HCT116 (cell line): Measurements from ENCODE around the gene CYLC1. TPM values are rescaled to one million over a fixed set of nuclear protein-coding genes. Genes with fewer than 3 reads are reported as not detected.

Experiments used
- ATAC-seq: fragments of 200-7000 bp; cut with Tn5 transposase; 2 replicates; pipeline ENCODE4 v1.9.1; 2020; ENCODE audit warnings: mild to moderate bottlenecking, moderate library complexity
- BruUV-seq: library from RNA; stranded (reverse); fragments of 400-500 nt; replicated peaks from 2 replicates; lab custom pipeline; 2021; lab: Mats Ljungman, UMichigan
- CTCF ChIA-PET: fragments of 300-600 bp; sonication (Branson Sonifier 250); formaldehyde crosslinking; loops from one replicate; lab custom pipeline; 2021; ENCODE audit warnings: antibody characterized with exemption; lab: Charles Lee
- POLR2A ChIA-PET: fragments of 300-600, 350-600 bp; sonication (Branson Sonifier 250); formaldehyde crosslinking; loops from one replicate; lab custom pipeline; 2021; ENCODE audit warnings: antibody characterized with exemption; lab: Charles Lee
- RAD21 ChIA-PET, 2 experiments: fragments of 300-600 bp; sonication (Branson Sonifier 250); formaldehyde crosslinking; loops; one replicate each; lab custom pipeline; 2023; ENCODE audit warnings: low total read pairs in 2 of 2; ENCODE audit not compliant: uncharacterized antibody in 2 of 2, unreplicated experiment in 2 of 2, low non-redundant PET in 1 of 2; lab: Charles Lee
- DNase-seq: peaks from one replicate; pipeline ENCODE4 v3.0.0-alpha.2; 2010; ENCODE audit warnings: low read depth, low spot score
- H2AFZ ChIP-seq: fragments of 200-600 bp; shearing (Covaris generic), sonication (generic); 2 replicates; pipeline ENCODE4 v1.6.1; 2017; ENCODE audit warnings: low read depth, mixed run types, mixed read lengths, antibody characterized with exemption, low read length; ENCODE audit not compliant: poor library complexity, severe bottlenecking
- H3K27ac ChIP-seq: 2 replicates; pipeline ENCODE4 v1.5.1; 2012; ENCODE audit warnings: low read depth, low read length
- H3K27me3 ChIP-seq: fragments of 200-600 bp; sonication (generic); 2 replicates; pipeline ENCODE4 v1.6.1; 2016; ENCODE audit warnings: mixed run types, low read length, mixed read lengths; ENCODE audit not compliant: insufficient read depth
- H3K36me3 ChIP-seq, 2 experiments: fragments of 200-500 bp in 1 of 2; fragments of 200-600 bp in 1 of 2; sonication (Bioruptor generic) in 1 of 2; sonication (generic) in 1 of 2; 2 replicates each; pipeline versions ENCODE4 v1.5.1 to v1.6.1; 2014 to 2016; ENCODE audit warnings: low read length in 2 of 2, inconsistent platforms in 1 of 2, mixed read lengths in 1 of 2, mixed run types in 1 of 2; ENCODE audit not compliant: insufficient read depth in 2 of 2, control insufficient read depth in 1 of 2
- H3K4me1 ChIP-seq, 2 experiments: fragments of 200-600 bp in 1 of 2; sonication (generic) in 1 of 2; 2 replicates each; pipeline versions ENCODE4 v1.5.1 to v1.6.1; 2012 to 2017; ENCODE audit warnings: low read length in 2 of 2, inconsistent platforms in 1 of 2, mild to moderate bottlenecking in 1 of 2, mixed read lengths in 1 of 2, mixed run types in 1 of 2, moderate library complexity in 1 of 2; ENCODE audit not compliant: insufficient read depth in 2 of 2, control insufficient read depth in 1 of 2
- H3K4me2 ChIP-seq: fragments of 200-600 bp; sonication (generic); 2 replicates; pipeline ENCODE4 v1.6.1; 2017; ENCODE audit warnings: mixed run types, low read length, mixed read lengths
- H3K4me3 ChIP-seq, 2 experiments: fragments of 200-600 bp in 1 of 2; sonication (generic) in 1 of 2; replicated peaks in 1 of 2; 2 replicates each; pipeline ENCODE4 v1.5.1; 2011 to 2016; ENCODE audit warnings: low read length in 2 of 2, control low read depth in 1 of 2, low read depth in 1 of 2, mild to moderate bottlenecking in 1 of 2, mixed read lengths in 1 of 2, mixed run types in 1 of 2
- H3K79me2 ChIP-seq: fragments of 200-600 bp; sonication (generic); 2 replicates; pipeline ENCODE4 v1.6.1; 2017; ENCODE audit warnings: mild to moderate bottlenecking, mixed run types, low read length, moderate library complexity, mixed read lengths; ENCODE audit not compliant: insufficient read depth
- H3K9ac ChIP-seq: fragments of 200-600 bp; sonication (generic); 2 replicates; pipeline ENCODE4 v1.6.1; 2016; ENCODE audit warnings: low read length, mixed read lengths
- H3K9me2 ChIP-seq: fragments of 200-600 bp; sonication (generic), shearing (Covaris generic); 2 replicates; pipeline ENCODE4 v1.6.1; 2017; ENCODE audit warnings: mixed run types, mild to moderate bottlenecking, moderate library complexity; ENCODE audit not compliant: insufficient read depth
- H3K9me3 ChIP-seq, 2 experiments: fragments of 200-500 bp in 1 of 2; fragments of 200-600 bp in 1 of 2; sonication (Bioruptor generic) in 1 of 2; sonication (generic) in 1 of 2; 2 replicates each; pipeline ENCODE4 v1.6.1; 2014 to 2017; ENCODE audit warnings: low read length in 2 of 2, mixed read lengths in 2 of 2, inconsistent platforms in 1 of 2, low read depth in 1 of 2, mild to moderate bottlenecking in 1 of 2, mixed run types in 1 of 2, moderate library complexity in 1 of 2; ENCODE audit not compliant: control insufficient read depth in 1 of 2, insufficient read depth in 1 of 2
- H4K20me1 ChIP-seq: fragments of 200-600 bp; sonication (generic), shearing (Covaris generic); 2 replicates; pipeline ENCODE4 v1.6.1; 2017; ENCODE audit warnings: mixed run types, mild to moderate bottlenecking, moderate library complexity; ENCODE audit not compliant: insufficient read depth
- CEBPB ChIP-seq: IDR thresholded peaks from 2 replicates; pipeline ENCODE4 v1.6.1; 2012; ENCODE audit warnings: low read depth
- EGR1 ChIP-seq: IDR thresholded peaks from 2 replicates; pipeline ENCODE4 v1.6.1; 2012; ENCODE audit warnings: low read depth
- ELF1 ChIP-seq: IDR thresholded peaks from 2 replicates; pipeline ENCODE4 v1.6.1; 2012; ENCODE audit warnings: low read depth, borderline replicate concordance
- FOSL1 ChIP-seq: IDR thresholded peaks from 2 replicates; pipeline ENCODE4 v1.6.1; 2012; ENCODE audit warnings: low read depth
- JUND ChIP-seq: IDR thresholded peaks from 2 replicates; pipeline ENCODE4 v1.6.1; 2012
- POLR2A ChIP-seq: IDR thresholded peaks from 2 replicates; pipeline ENCODE4 v1.7.0; 2011; ENCODE audit warnings: borderline replicate concordance; ENCODE audit not compliant: insufficient read depth, insufficient read length; ENCODE audit errors: extremely low read depth
- POLR2AphosphoS5 ChIP-seq: IDR thresholded peaks from 2 replicates; pipeline ENCODE4 v1.6.1; 2011; ENCODE audit warnings: mild to moderate bottlenecking, low read depth, low read length, moderate library complexity
- SRF ChIP-seq: IDR thresholded peaks from 2 replicates; pipeline ENCODE4 v1.6.1; 2012; ENCODE audit warnings: low read depth
- TCF7L2 ChIP-seq: IDR thresholded peaks from 2 replicates; pipeline ENCODE4 v1.7.0; 2011; ENCODE audit warnings: borderline replicate concordance, inconsistent platforms; ENCODE audit not compliant: insufficient read depth, insufficient read length; ENCODE audit errors: extremely low read depth
- YY1 ChIP-seq: IDR thresholded peaks from 2 replicates; pipeline ENCODE4 v1.6.1; 2011; ENCODE audit warnings: low read length, low read depth, moderate library complexity, mild to moderate bottlenecking; ENCODE audit not compliant: insufficient replicate concordance; ENCODE audit errors: extremely low read depth
- ZFX ChIP-seq: fragments of 450-650 bp; IDR thresholded peaks from 2 replicates; pipeline ENCODE4 v1.6.1; 2017
- ZNF274 ChIP-seq: fragments of 200-500 bp; sonication (Bioruptor generic); IDR thresholded peaks from 2 replicates; pipeline ENCODE4 v1.6.1; 2014; ENCODE audit warnings: mild to moderate bottlenecking, low read depth, low read length, inconsistent platforms
- intact Hi-C: fragments of 100-400 bp; cut with micrococcal nuclease; formaldehyde crosslinking; loops from 2 replicates; pipeline ENCODE4 v1.10.0; 2022
- total RNA-seq: library from RNA; stranded (reverse); gene quantifications from one replicate; pipeline ENCODE4 v1.2.1, GENCODE V29; 2021; ENCODE audit not compliant: unreplicated experiment
- TF ChIP-seq, protein P1 (sequence below): IDR thresholded peaks from 2 replicates; pipeline ENCODE4 v1.6.1; 2012
- TF ChIP-seq, protein P2 (sequence below): IDR thresholded peaks from 2 replicates; pipeline ENCODE4 v1.6.1; 2011; ENCODE audit warnings: mild to moderate bottlenecking, low read length, moderate library complexity; ENCODE audit not compliant: insufficient replicate concordance; ENCODE audit errors: extremely low read depth
- TF ChIP-seq, protein P3 (sequence below): IDR thresholded peaks from 2 replicates; pipeline ENCODE4 v1.6.1; 2012
- TF ChIP-seq, protein P4 (sequence below): IDR thresholded peaks from 2 replicates; pipeline ENCODE4 v1.6.1; 2012; ENCODE audit warnings: low read depth
- TF ChIP-seq, protein P5 (sequence below), 3 experiments: fragments of 200-600 bp in 1 of 3; sonication (generic) in 1 of 3; IDR thresholded peaks in 2 of 3; conservative IDR thresholded peaks in 1 of 3; 2 replicates each; pipeline ENCODE4 v1.5.1; 2012 to 2017; ENCODE audit warnings: low read depth in 2 of 3, low read length in 2 of 3, antibody characterized with exemption in 1 of 3, borderline replicate concordance in 1 of 3, control low read depth in 1 of 3, mild to moderate bottlenecking in 1 of 3, mixed read lengths in 1 of 3, mixed run types in 1 of 3, moderate library complexity in 1 of 3; ENCODE audit not compliant: insufficient read depth in 1 of 3

The CYLC1 gene
- total RNA-seq, 1 experiment from 2014 or later = not detected

DNA sequence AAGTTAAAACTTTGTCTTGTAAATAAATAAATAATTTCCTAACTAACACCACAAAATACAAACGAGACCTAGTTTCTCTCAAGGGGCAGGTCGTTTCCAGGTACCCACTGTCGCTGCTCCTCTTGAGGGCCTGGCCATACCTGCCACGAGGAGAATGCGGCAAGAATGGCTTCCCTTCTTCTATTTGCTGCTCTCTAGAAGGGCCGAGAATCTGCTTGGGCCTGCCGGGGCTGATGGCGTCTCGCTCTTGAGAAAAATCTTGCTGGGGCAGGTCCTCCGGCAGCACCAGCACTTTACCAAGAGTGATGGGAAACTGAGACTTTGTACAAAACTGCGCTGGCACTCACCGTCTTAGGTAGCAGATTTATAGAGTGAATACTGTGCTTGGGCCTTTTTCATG is 31.5 kb downstream of the CYLC1 start:
- Histone ChIP-seq H3K4me1 (no peaks in the 10 kb centered on the region), H3K9ac (no peak overlapping the region), H2AFZ (no peak overlapping the region), H3K27me3 (no peaks in the 10 kb centered on the region), H3K36me3 (no peaks in the 10 kb centered on the region), H3K9me3 (no peaks in the 10 kb centered on the region), H4K20me1 (no peaks in the 10 kb centered on the region), H3K27ac (no peak overlapping the region), H3K9me2 (no peaks in the 10 kb centered on the region), H3K4me3 (no peak overlapping the region), H3K4me2 (no peak overlapping the region), H3K79me2 (no peaks in the 10 kb centered on the region)
- ChIA-PET POLR2A (no interaction called here), RAD21 (no interaction called here), CTCF (no interaction called here)
- TF ChIP-seq, protein P1, sequence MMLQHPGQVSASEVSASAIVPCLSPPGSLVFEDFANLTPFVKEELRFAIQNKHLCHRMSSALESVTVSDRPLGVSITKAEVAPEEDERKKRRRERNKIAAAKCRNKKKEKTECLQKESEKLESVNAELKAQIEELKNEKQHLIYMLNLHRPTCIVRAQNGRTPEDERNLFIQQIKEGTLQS = no peak
- TF ChIP-seq SRF (no peak), POLR2AphosphoS5 (no peak), ELF1 (no peak), ZFX (no peak), TCF7L2 (no peak), YY1 (no peak), POLR2A (no peak), JUND (no peak), ZNF274 (no peak), FOSL1 (no peak), CEBPB (no peak), EGR1 (no peak)
- TF ChIP-seq, protein P2, sequence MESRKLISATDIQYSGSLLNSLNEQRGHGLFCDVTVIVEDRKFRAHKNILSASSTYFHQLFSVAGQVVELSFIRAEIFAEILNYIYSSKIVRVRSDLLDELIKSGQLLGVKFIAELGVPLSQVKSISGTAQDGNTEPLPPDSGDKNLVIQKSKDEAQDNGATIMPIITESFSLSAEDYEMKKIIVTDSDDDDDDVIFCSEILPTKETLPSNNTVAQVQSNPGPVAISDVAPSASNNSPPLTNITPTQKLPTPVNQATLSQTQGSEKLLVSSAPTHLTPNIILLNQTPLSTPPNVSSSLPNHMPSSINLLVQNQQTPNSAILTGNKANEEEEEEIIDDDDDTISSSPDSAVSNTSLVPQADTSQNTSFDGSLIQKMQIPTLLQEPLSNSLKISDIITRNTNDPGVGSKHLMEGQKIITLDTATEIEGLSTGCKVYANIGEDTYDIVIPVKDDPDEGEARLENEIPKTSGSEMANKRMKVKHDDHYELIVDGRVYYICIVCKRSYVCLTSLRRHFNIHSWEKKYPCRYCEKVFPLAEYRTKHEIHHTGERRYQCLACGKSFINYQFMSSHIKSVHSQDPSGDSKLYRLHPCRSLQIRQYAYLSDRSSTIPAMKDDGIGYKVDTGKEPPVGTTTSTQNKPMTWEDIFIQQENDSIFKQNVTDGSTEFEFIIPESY = no peak
- TF ChIP-seq, protein P3, sequence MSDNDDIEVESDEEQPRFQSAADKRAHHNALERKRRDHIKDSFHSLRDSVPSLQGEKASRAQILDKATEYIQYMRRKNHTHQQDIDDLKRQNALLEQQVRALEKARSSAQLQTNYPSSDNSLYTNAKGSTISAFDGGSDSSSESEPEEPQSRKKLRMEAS = no peak
- TF ChIP-seq, protein P4, sequence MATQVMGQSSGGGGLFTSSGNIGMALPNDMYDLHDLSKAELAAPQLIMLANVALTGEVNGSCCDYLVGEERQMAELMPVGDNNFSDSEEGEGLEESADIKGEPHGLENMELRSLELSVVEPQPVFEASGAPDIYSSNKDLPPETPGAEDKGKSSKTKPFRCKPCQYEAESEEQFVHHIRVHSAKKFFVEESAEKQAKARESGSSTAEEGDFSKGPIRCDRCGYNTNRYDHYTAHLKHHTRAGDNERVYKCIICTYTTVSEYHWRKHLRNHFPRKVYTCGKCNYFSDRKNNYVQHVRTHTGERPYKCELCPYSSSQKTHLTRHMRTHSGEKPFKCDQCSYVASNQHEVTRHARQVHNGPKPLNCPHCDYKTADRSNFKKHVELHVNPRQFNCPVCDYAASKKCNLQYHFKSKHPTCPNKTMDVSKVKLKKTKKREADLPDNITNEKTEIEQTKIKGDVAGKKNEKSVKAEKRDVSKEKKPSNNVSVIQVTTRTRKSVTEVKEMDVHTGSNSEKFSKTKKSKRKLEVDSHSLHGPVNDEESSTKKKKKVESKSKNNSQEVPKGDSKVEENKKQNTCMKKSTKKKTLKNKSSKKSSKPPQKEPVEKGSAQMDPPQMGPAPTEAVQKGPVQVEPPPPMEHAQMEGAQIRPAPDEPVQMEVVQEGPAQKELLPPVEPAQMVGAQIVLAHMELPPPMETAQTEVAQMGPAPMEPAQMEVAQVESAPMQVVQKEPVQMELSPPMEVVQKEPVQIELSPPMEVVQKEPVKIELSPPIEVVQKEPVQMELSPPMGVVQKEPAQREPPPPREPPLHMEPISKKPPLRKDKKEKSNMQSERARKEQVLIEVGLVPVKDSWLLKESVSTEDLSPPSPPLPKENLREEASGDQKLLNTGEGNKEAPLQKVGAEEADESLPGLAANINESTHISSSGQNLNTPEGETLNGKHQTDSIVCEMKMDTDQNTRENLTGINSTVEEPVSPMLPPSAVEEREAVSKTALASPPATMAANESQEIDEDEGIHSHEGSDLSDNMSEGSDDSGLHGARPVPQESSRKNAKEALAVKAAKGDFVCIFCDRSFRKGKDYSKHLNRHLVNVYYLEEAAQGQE = no peak
- TF ChIP-seq, protein P5, sequence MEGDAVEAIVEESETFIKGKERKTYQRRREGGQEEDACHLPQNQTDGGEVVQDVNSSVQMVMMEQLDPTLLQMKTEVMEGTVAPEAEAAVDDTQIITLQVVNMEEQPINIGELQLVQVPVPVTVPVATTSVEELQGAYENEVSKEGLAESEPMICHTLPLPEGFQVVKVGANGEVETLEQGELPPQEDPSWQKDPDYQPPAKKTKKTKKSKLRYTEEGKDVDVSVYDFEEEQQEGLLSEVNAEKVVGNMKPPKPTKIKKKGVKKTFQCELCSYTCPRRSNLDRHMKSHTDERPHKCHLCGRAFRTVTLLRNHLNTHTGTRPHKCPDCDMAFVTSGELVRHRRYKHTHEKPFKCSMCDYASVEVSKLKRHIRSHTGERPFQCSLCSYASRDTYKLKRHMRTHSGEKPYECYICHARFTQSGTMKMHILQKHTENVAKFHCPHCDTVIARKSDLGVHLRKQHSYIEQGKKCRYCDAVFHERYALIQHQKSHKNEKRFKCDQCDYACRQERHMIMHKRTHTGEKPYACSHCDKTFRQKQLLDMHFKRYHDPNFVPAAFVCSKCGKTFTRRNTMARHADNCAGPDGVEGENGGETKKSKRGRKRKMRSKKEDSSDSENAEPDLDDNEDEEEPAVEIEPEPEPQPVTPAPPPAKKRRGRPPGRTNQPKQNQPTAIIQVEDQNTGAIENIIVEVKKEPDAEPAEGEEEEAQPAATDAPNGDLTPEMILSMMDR (IDR thresholded peaks at IDR 0.05 in 2 of 3, conservative IDR thresholded peaks at IDR 0.05 in 1 of 3; ENCODE audit: borderline replicate concordance in 1 of 3, insufficient read depth in 1 of 3, low read depth in 2 of 3, low read length in 2 of 3) = no peak
- ATAC-seq = no peak
- no TSS peak for BruUV-seq
- DNase-seq = no peak
- intact Hi-C loops = no loop called here
